Keratinocyte (primary cell): Measurements from ENCODE around the gene TLR10. TPM values are rescaled to one million over a fixed set of nuclear protein-coding genes. Genes with fewer than 3 reads are reported as not detected.

Experiments used
- DNase-seq: peaks from one replicate; pipeline ENCODE4 v3.0.0-alpha.2; 2011; ENCODE audit warnings: low read depth, missing footprints, low spot score
- FAIRE-seq: peaks from 2 replicates; lab custom pipeline; 2011; peaks lifted over from hg19 to GRCh38; lab: Jason Lieb, UNC
- H2AFZ ChIP-seq: 2 replicates; pipeline ENCODE4 v1.6.0; 2012; ENCODE audit warnings: low read length, control low read depth, inconsistent platforms; ENCODE audit not compliant: control insufficient read depth
- H3K27ac ChIP-seq: 2 replicates; pipeline ENCODE4 v1.5.1; 2011; ENCODE audit warnings: low read length; ENCODE audit not compliant: control insufficient read depth, insufficient read depth
- H3K27me3 ChIP-seq: 3 replicates; pipeline ENCODE4 v1.6.0; 2011; ENCODE audit warnings: low read length; ENCODE audit not compliant: control insufficient read depth, insufficient read depth; ENCODE audit errors: extremely low read depth
- H3K36me3 ChIP-seq, 2 experiments: 2 replicates in 1 of 2; 3 replicates in 1 of 2; pipeline ENCODE4 v1.5.1; 2011; ENCODE audit warnings: low read length in 2 of 2, mild to moderate bottlenecking in 1 of 2; ENCODE audit not compliant: control insufficient read depth in 2 of 2, insufficient read depth in 2 of 2; ENCODE audit errors: extremely low read depth in 1 of 2
- H3K4me1 ChIP-seq: 3 replicates; pipeline ENCODE4 v1.5.1; 2011; ENCODE audit warnings: low read length; ENCODE audit not compliant: control insufficient read depth, insufficient read depth; ENCODE audit errors: extremely low read depth
- H3K4me2 ChIP-seq: 3 replicates; pipeline ENCODE4 v1.6.0; 2011; ENCODE audit warnings: low read depth, low read length; ENCODE audit not compliant: control insufficient read depth, insufficient read depth; ENCODE audit errors: extremely low read depth
- H3K4me3 ChIP-seq, 3 experiments: fragments of 200-600 bp in 1 of 3; sonication (generic) in 1 of 3; 2 replicates in 2 of 3; 3 replicates in 1 of 3; pipeline ENCODE4 v1.5.1; 2011 to 2016; ENCODE audit warnings: low read length in 3 of 3, mild to moderate bottlenecking in 3 of 3, control low read depth in 2 of 3, inconsistent platforms in 1 of 3, low read depth in 1 of 3, mixed read lengths in 1 of 3, mixed run types in 1 of 3, moderate library complexity in 1 of 3; ENCODE audit not compliant: control insufficient read depth in 2 of 3, insufficient read depth in 2 of 3; ENCODE audit errors: extremely low read depth in 1 of 3
- H3K79me2 ChIP-seq: 2 replicates; pipeline ENCODE4 v1.6.0; 2012; ENCODE audit warnings: low read length; ENCODE audit not compliant: control insufficient read depth, insufficient read depth
- H3K9ac ChIP-seq: 3 replicates; pipeline ENCODE4 v1.6.0; 2011; ENCODE audit warnings: low read length; ENCODE audit not compliant: control insufficient read depth, insufficient read depth; ENCODE audit errors: extremely low read depth
- H3K9me1 ChIP-seq: 3 replicates; pipeline ENCODE4 v1.6.0; 2011; ENCODE audit warnings: low read length; ENCODE audit not compliant: control insufficient read depth, insufficient read depth; ENCODE audit errors: extremely low read depth
- H3K9me3 ChIP-seq: 2 replicates; pipeline ENCODE4 v1.5.1; 2012; ENCODE audit warnings: low read depth, low read length; ENCODE audit not compliant: control insufficient read depth
- H4K20me1 ChIP-seq: 3 replicates; pipeline ENCODE4 v1.6.0; 2011; ENCODE audit warnings: low read length; ENCODE audit not compliant: control insufficient read depth, insufficient read depth; ENCODE audit errors: extremely low read depth
- EZH2 ChIP-seq: IDR thresholded peaks from one replicate; pipeline ENCODE4 v1.6.1; 2012; ENCODE audit warnings: inconsistent platforms, mild to moderate bottlenecking, low read length, moderate library complexity
- dilution Hi-C: fragments of 300-500 bp; cut with MboI; formaldehyde crosslinking; loops from one replicate; pipeline ENCODE4 v1.7.0; 2020; ENCODE audit warnings: low sequenced_read_pairs; ENCODE audit not compliant: extremely low pct_ligation_motif_present
- polyA plus RNA-seq, 5 experiments: library from polyadenylated mRNA; depleted of rRNA in 3 of 5; stranded (reverse) in 3 of 5; stranded (forward) in 1 of 5; unstranded in 1 of 5; fragments of >200 nt; gene quantifications; 1 replicate in 1 of 5; 2 replicates in 3 of 5; 3 replicates in 1 of 5; pipeline versions ENCODE4 v1.2.1 to v1.2.3, GENCODE V29; 2011 to 2012; ENCODE audit warnings: missing spikeins in 2 of 5, low read depth in 1 of 5, low replicate concordance in 1 of 5
- TF ChIP-seq, protein P1 (sequence below), 3 experiments: IDR thresholded peaks in 1 of 3; conservative IDR thresholded peaks in 1 of 3; optimal IDR thresholded peaks in 1 of 3; 2 replicates in 2 of 3; 3 replicates in 1 of 3; pipeline versions ENCODE3 to v1.5.1; 2011; ENCODE audit warnings: low read length in 3 of 3, mild to moderate bottlenecking in 3 of 3, moderate library complexity in 2 of 3, control low read depth in 1 of 3, inconsistent platforms in 1 of 3; ENCODE audit not compliant: insufficient read depth in 2 of 3; ENCODE audit errors: extremely low read depth in 1 of 3

The TLR10 gene
- polyA plus RNA-seq, 1 donor (not counting 4 experiments of a cell fraction or from before 2014, with no cell fraction given): 0.05 TPM

DNA sequence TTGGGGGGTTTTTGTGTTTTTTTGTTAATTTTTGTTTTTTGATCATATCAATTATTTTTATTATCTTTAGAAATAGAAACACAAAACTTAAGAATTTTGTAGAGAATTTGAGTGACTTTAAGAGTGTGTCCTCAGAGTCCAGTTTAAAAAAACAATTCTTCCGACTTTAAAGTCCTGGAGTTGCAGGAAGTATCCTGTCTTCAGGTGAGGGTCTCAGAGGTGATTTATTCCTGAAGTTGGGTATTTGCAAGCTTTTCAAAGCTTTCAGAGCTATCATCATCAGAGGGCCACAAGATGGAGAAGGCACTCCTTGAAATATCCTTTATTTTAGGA lies 23.0 kb downstream of the TLR10 start:
- H3K9ac ChIP-seq: no peak overlapping the region
- no peak overlapping the region for H3K4me2 ChIP-seq
- dilution Hi-C loops: no loop called here
- FAIRE-seq (no peak), DNase-seq (no peak)
- no peaks in the 10 kb centered on the region for H4K20me1 ChIP-seq
- H3K79me2 ChIP-seq: no peaks in the 10 kb centered on the region
- no peak overlapping the region for H3K4me3 ChIP-seq
- H2AFZ ChIP-seq: no peak overlapping the region
- H3K27ac ChIP-seq: no peak overlapping the region
- H3K27me3 ChIP-seq: no peaks in the 10 kb centered on the region
- H3K36me3 ChIP-seq: no peaks in the 10 kb centered on the region
- no peaks in the 10 kb centered on the region for H3K9me3 ChIP-seq
- no peaks in the 10 kb centered on the region for H3K9me1 ChIP-seq
- no peaks in the 10 kb centered on the region for H3K4me1 ChIP-seq
- TF ChIP-seq, protein P1, sequence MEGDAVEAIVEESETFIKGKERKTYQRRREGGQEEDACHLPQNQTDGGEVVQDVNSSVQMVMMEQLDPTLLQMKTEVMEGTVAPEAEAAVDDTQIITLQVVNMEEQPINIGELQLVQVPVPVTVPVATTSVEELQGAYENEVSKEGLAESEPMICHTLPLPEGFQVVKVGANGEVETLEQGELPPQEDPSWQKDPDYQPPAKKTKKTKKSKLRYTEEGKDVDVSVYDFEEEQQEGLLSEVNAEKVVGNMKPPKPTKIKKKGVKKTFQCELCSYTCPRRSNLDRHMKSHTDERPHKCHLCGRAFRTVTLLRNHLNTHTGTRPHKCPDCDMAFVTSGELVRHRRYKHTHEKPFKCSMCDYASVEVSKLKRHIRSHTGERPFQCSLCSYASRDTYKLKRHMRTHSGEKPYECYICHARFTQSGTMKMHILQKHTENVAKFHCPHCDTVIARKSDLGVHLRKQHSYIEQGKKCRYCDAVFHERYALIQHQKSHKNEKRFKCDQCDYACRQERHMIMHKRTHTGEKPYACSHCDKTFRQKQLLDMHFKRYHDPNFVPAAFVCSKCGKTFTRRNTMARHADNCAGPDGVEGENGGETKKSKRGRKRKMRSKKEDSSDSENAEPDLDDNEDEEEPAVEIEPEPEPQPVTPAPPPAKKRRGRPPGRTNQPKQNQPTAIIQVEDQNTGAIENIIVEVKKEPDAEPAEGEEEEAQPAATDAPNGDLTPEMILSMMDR (optimal IDR thresholded peaks at IDR 0.05 in 1 of 3, IDR thresholded peaks at IDR 0.05 in 1 of 3, conservative IDR thresholded peaks at IDR 0.05 in 1 of 3; ENCODE audit: extremely low read depth in 1 of 3, insufficient read depth in 2 of 3, low read length in 3 of 3): no peak
- no peak for TF ChIP-seq EZH2

DNA sequence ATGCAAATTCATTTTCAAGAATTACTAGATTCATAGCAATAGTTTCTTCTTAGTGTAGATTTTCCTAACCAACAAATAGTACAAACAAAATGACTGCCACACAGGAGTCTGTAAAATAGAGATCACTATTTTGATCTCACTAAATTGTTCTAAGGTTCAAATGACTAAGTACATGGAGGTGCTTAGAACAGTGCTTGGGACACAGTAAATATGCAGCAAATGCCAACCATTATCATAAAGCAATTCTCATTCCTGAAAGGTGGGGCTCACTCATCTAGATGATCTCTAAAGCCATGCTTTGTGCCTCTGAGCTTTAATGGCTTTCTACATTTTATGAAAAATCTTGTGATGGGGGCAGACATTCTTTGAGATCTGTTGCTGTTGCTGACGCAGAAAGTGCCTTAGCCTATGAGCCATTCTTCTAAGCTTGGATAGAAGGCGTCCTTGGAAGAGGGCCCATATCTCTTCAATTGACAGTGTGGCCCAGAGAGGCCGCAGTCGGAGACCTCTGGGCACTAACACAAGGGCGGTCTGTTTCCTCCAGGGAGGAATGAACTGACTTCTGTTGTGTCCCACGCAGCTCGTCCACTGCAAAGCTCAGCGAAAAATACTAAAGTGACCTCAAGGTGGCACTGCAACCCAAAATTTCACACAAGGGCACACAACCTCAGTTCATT lies 23.5 kb downstream of the TLR10 start:
- H3K27ac ChIP-seq: no peak overlapping the region
- no peaks in the 10 kb centered on the region for H4K20me1 ChIP-seq
- no peak overlapping the region for H3K4me3 ChIP-seq
- H3K9ac ChIP-seq: no peak overlapping the region
- peak overlapping the region; percentile 60 for H2AFZ ChIP-seq
- peak; percentile 87 for FAIRE-seq
- DNase-seq: no peak
- H3K4me1 ChIP-seq: no peaks in the 10 kb centered on the region
- no peaks in the 10 kb centered on the region for H3K27me3 ChIP-seq
- H3K79me2 ChIP-seq: no peaks in the 10 kb centered on the region
- H3K9me3 ChIP-seq: no peaks in the 10 kb centered on the region
- TF ChIP-seq, protein P1 (optimal IDR thresholded peaks at IDR 0.05 in 1 of 3, IDR thresholded peaks at IDR 0.05 in 1 of 3, conservative IDR thresholded peaks at IDR 0.05 in 1 of 3; ENCODE audit: extremely low read depth in 1 of 3, insufficient read depth in 2 of 3, low read length in 3 of 3): peak; percentile 46 to 77 (median 51)
- no peak for TF ChIP-seq EZH2
- H3K4me2 ChIP-seq: peak overlapping the region; percentile 13
- dilution Hi-C loops: no loop called here
- H3K9me1 ChIP-seq: no peaks in the 10 kb centered on the region
- no peaks in the 10 kb centered on the region for H3K36me3 ChIP-seq
